K562 (cell line): Measurements from ENCODE around the gene TIGIT. TPM values are rescaled to one million over a fixed set of nuclear protein-coding genes. Genes with fewer than 3 reads are reported as not detected.

Source experiments
- ATAC-seq: fragments of 200-7000 bp; cut with Tn5 transposase; 3 replicates; pipeline ENCODE4 v1.9.1; 2020; ENCODE audit warnings: moderate library complexity
- BruUV-seq: library from RNA; stranded (reverse); fragments of 400-500 nt; replicated peaks from 2 replicates; lab custom pipeline; 2021; lab: Mats Ljungman, UMichigan
- CTCF ChIA-PET: fragments of 300-600 bp; formaldehyde crosslinking; extraction: SDS; loops from one replicate; lab custom pipeline; 2021; ENCODE audit warnings: low intra/inter-chr PET ratio; lab: Yijun Ruan, JAX
- POLR2A ChIA-PET: fragments of 300-600, 350-650 bp; sonication (Branson Sonifier 250); formaldehyde crosslinking; extraction: SDS; loops from one replicate; lab custom pipeline; 2021; ENCODE audit warnings: antibody characterized with exemption, inconsistent platforms; lab: Yijun Ruan, JAX
- DNase-seq, 4 experiments: peaks; one replicate each; pipeline versions ENCODE4 v3.0.0 to v3.0.0-alpha.2; 2011 to 2018; ENCODE audit warnings: low spot score in 3 of 4, mixed read lengths in 3 of 4; ENCODE audit errors: extremely low read depth in 1 of 4
- FAIRE-seq: peaks from 2 replicates; lab custom pipeline; 2011; peaks lifted over from hg19 to GRCh38; lab: Jason Lieb, UNC
- H2AFZ ChIP-seq: 2 replicates; pipeline ENCODE4 v1.6.0; 2011; ENCODE audit warnings: low read depth, low read length, control low read depth, inconsistent platforms
- H3K27ac ChIP-seq: fragments of 200-600 bp; 3 replicates; pipeline ENCODE4 v1.8.0; 2011; ENCODE audit warnings: low read depth, mild to moderate bottlenecking, control low read depth, inconsistent platforms, low read length, moderate library complexity, mixed read lengths; ENCODE audit errors: extremely low read depth
- H3K27me3 ChIP-seq, 2 experiments: fragments of 300-600 bp in 1 of 2; 2 replicates in 1 of 2; 3 replicates in 1 of 2; pipeline versions ENCODE4 v1.6.0 to v1.8.0; 2011; ENCODE audit warnings: inconsistent platforms in 2 of 2, low read length in 2 of 2, mild to moderate bottlenecking in 1 of 2, mixed read lengths in 1 of 2, moderate library complexity in 1 of 2; ENCODE audit not compliant: control insufficient read depth in 2 of 2, insufficient read depth in 2 of 2
- H3K36me3 ChIP-seq: fragments of 300-600 bp; 3 replicates; pipeline ENCODE4 v1.8.0; 2011; ENCODE audit warnings: mild to moderate bottlenecking, low read length, inconsistent platforms; ENCODE audit not compliant: control insufficient read depth, insufficient read depth
- H3K4me1 ChIP-seq, 2 experiments: fragments of 200-600 bp in 1 of 2; replicated peaks in 1 of 2; 2 replicates in 1 of 2; 3 replicates in 1 of 2; pipeline versions ENCODE4 v1.5.1 to v1.8.0; 2011; ENCODE audit warnings: inconsistent platforms in 2 of 2, low read length in 2 of 2, mild to moderate bottlenecking in 1 of 2, mixed read lengths in 1 of 2, moderate library complexity in 1 of 2; ENCODE audit not compliant: control insufficient read depth in 2 of 2, insufficient read depth in 2 of 2
- H3K4me2 ChIP-seq: 2 replicates; pipeline ENCODE4 v1.6.1; 2011; ENCODE audit warnings: low read length, control low read depth, inconsistent platforms, mixed read lengths; ENCODE audit not compliant: insufficient read depth
- H3K4me3 ChIP-seq: fragments of 200-600 bp; sonication (generic), shearing (Covaris generic); 2 replicates; pipeline ENCODE4 v1.5.1; 2016; ENCODE audit warnings: control low read depth, inconsistent platforms
- H3K79me2 ChIP-seq: fragments of 200-600 bp; 3 replicates; pipeline ENCODE4 v1.8.0; 2011; ENCODE audit warnings: low read length, inconsistent platforms; ENCODE audit not compliant: control insufficient read depth, insufficient read depth
- H3K9ac ChIP-seq, 2 experiments: 2 replicates each; pipeline versions ENCODE4 v1.6.0 to v1.6.1; 2011; ENCODE audit warnings: low read depth in 2 of 2, low read length in 2 of 2, control low read depth in 1 of 2, inconsistent platforms in 1 of 2, mild to moderate bottlenecking in 1 of 2, mixed read lengths in 1 of 2; ENCODE audit not compliant: insufficient read depth in 1 of 2
- H3K9me1 ChIP-seq: one replicate; pipeline ENCODE4 v1.6.0; 2011; ENCODE audit warnings: inconsistent platforms, mild to moderate bottlenecking, low read length, moderate library complexity; ENCODE audit not compliant: control insufficient read depth, insufficient read depth
- H3K9me3 ChIP-seq: replicated peaks from 2 replicates; pipeline ENCODE4 v1.5.1; 2011; ENCODE audit warnings: low read depth, low read length, inconsistent platforms; ENCODE audit not compliant: control insufficient read depth, insufficient read depth
- H4K20me1 ChIP-seq: replicated peaks from 2 replicates; pipeline ENCODE4 v1.6.1; 2011; ENCODE audit warnings: low read length, inconsistent platforms, mixed read lengths; ENCODE audit not compliant: control insufficient read depth, insufficient read depth
- E2F6 ChIP-seq, 2 experiments: IDR thresholded peaks; 2 replicates each; pipeline ENCODE4 v1.6.1; 2011; ENCODE audit warnings: borderline replicate concordance in 1 of 2, control low read depth in 1 of 2, low read depth in 1 of 2, low read length in 1 of 2, mild to moderate bottlenecking in 1 of 2, mixed read lengths in 1 of 2, moderate library complexity in 1 of 2; ENCODE audit not compliant: insufficient read depth in 1 of 2, insufficient read length in 1 of 2, poor library complexity in 1 of 2, severe bottlenecking in 1 of 2; ENCODE audit errors: extremely low read depth in 1 of 2
- NELFE ChIP-seq: IDR thresholded peaks from 2 replicates; pipeline ENCODE4 v1.6.1; 2011; ENCODE audit warnings: mild to moderate bottlenecking; ENCODE audit not compliant: insufficient read depth, insufficient read length
- TFAP4 ChIP-seq: sonication (generic); formaldehyde crosslinking; IDR thresholded peaks from 2 replicates; pipeline ENCODE4 v1.8.0; 2022; ENCODE audit warnings: missing genetic modification reagents, mild to moderate bottlenecking, moderate library complexity, borderline replicate concordance
- WGBS: fragments of 100-300 bp; shearing (Covaris generic); methylation state at CpG from one replicate; pipeline ENCODE4 v1.1.6; 2016; ENCODE audit warnings: low coverage, mixed read lengths; ENCODE audit not compliant: insufficient coverage; ENCODE audit errors: missing lambda C conversion rate; 5-methylcytosine and 5-hydroxymethylcytosine counted together
- in situ Hi-C: fragments of 300-500 bp; cut with MboI; formaldehyde crosslinking; loops from 4 replicates; pipeline ENCODE4 v1.15.0; 2018; ENCODE audit warnings: inconsistent platforms, mixed read lengths
- intact Hi-C: fragments of 100-400 bp; cut with micrococcal nuclease; formaldehyde crosslinking; loops from 2 replicates; pipeline ENCODE4 v1.14.2; 2022
- polyA plus RNA-seq, 8 experiments: library from polyadenylated mRNA; depleted of rRNA in 4 of 8; stranded (reverse) in 5 of 8; unstranded in 3 of 8; fragments of >200 nt; fragmentation: Nextera tagmentation in 2 of 8; fragmentation: Illumina TruSeq in 1 of 8; extraction: Ambion mirVana in 2 of 8; extraction: Trizol in 1 of 8; gene quantifications; 2 replicates each; pipeline versions ENCODE4 v1.2.1 to v1.2.3, GENCODE V29; 2011 to 2014; ENCODE audit warnings: inconsistent platforms in 1 of 8, missing spikeins in 1 of 8
- total RNA-seq, 7 experiments: library from RNA; depleted of rRNA in 6 of 7; stranded (reverse); fragments of >200 nt in 6 of 7; fragmentation: Illumina TruSeq in 2 of 7; extraction: Trizol in 2 of 7; gene quantifications; 2 replicates each; pipeline versions ENCODE4 v1.2.1 to v1.2.3, GENCODE V29; 2011 to 2021; ENCODE audit warnings: low replicate concordance in 1 of 7

TIGIT gene
- total and polyA plus RNA-seq, 9 of the 15 experiments (the other 6 are each of a cell fraction or from before 2014, with no cell fraction given) = 0.11 TPM; not detected in 8

DNA sequence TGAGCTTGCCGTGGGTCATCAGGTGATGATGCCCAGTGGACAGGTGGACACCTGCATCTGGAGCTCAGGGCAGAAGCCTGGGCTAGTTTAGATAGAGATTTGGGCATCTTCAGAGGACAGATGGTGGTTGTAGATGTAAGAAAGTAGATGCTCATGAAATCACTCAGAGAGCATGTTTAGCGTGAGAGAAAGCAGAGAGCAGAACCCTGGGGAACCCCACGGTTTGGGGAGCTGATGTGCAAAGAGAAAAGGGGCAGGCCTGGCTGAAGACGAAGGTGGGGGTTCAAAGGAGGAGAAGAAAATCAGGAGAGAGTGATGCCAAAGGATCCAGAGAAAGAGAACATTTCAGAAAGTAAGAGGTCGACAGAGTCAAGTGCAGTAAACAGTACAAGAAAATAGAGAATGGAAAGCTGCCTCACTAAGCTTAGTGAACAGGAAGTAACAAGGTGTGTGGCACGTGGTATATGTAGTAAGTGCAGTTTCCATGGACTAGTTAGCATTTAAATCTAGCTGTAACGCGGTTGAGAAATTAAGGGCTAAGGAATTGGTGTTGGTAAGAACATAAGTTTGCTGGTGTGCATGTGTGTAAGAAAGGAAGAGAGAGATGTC lies 13.5 kb downstream of the TIGIT start:
- FAIRE-seq (no peak), ATAC-seq (no peak), DNase-seq (no peak)
- H3K4me1 ChIP-seq = no peaks in the 10 kb centered on the region
- no peaks in the 10 kb centered on the region for H3K27me3 ChIP-seq
- no peak overlapping the region for H2AFZ ChIP-seq
- H3K36me3 ChIP-seq = no peaks in the 10 kb centered on the region
- in situ Hi-C loops = no loop called here
- CTCF ChIA-PET = no interaction called here
- no peak overlapping the region for H3K9ac ChIP-seq
- no peaks in the 10 kb centered on the region for H3K9me1 ChIP-seq
- BruUV-seq = no TSS peak
- H3K4me2 ChIP-seq = no peak overlapping the region
- H3K79me2 ChIP-seq = no peaks in the 10 kb centered on the region
- intact Hi-C loops = no loop called here
- TF ChIP-seq TFAP4 (CRISPR knock-in tag) = no peak
- TF ChIP-seq NELFE = no peak
- TF ChIP-seq E2F6 (IDR thresholded peaks at IDR 0.05; ENCODE audit: borderline replicate concordance in 1 of 2, extremely low read depth in 1 of 2, insufficient read depth in 1 of 2, insufficient read length in 1 of 2, low read depth in 1 of 2, low read length in 1 of 2, poor library complexity in 1 of 2, severe bottlenecking in 1 of 2) = no peak
- no peaks in the 10 kb centered on the region for H3K9me3 ChIP-seq
- POLR2A ChIA-PET = interaction anchor here (0.9 kb wide), 1 partner anchor 8 kb away, joined by 3 read pairs; no protein-coding TSS in a partner anchor
- no peak overlapping the region for H3K4me3 ChIP-seq
- 0% methylated on average over 8 of the region's 8 CpGs for WGBS
- H3K27ac ChIP-seq = no peak overlapping the region
- no peaks in the 10 kb centered on the region for H4K20me1 ChIP-seq
